Neural cell (in vitro differentiated cells): ENCODE data around the gene CIITA. TPM values are rescaled to one million over a fixed set of nuclear protein-coding genes. Genes with fewer than 3 reads are reported as not detected.
A peak's percentile ranks its signal among the peaks of the same experiment; 100 is the strongest.

Experiments
- H2AFZ ChIP-seq: fragments of 200-600, 300-800 bp; sonication (generic), shearing (Covaris generic); 2 replicates; pipeline ENCODE4 v1.6.0; 2014; ENCODE audit warnings: low read depth, mild to moderate bottlenecking, antibody characterized with exemption, low read length, moderate library complexity
- H3F3A ChIP-seq: fragments of 200-600 bp; shearing (Covaris generic); 2 replicates; pipeline ENCODE4 v1.6.1; 2016; ENCODE audit warnings: mild to moderate bottlenecking, moderate library complexity, mixed read lengths, antibody characterized with exemption, low read length; ENCODE audit not compliant: insufficient read depth, poor library complexity, severe bottlenecking
- H3K27ac ChIP-seq: fragments of 200-600, 300-800 bp; sonication (generic), shearing (Covaris generic); 2 replicates; pipeline ENCODE4 v1.5.1; 2014; ENCODE audit warnings: mild to moderate bottlenecking, low read length, moderate library complexity
- H3K27me3 ChIP-seq: fragments of 300-800, 200-600 bp; sonication (generic), shearing (Covaris generic); 2 replicates; pipeline ENCODE4 v1.6.0; 2014; ENCODE audit warnings: mild to moderate bottlenecking, low read depth, low read length, moderate library complexity; ENCODE audit not compliant: insufficient read depth
- H3K36me3 ChIP-seq: fragments of 300-800, 200-600 bp; sonication (generic), shearing (Covaris generic); 2 replicates; pipeline ENCODE4 v1.5.1; 2014; ENCODE audit warnings: mild to moderate bottlenecking, antibody characterized with exemption, low read length, moderate library complexity; ENCODE audit not compliant: insufficient read depth
- H3K4me2 ChIP-seq: fragments of 300-800, 200-600 bp; sonication (generic), shearing (Covaris generic); 2 replicates; pipeline ENCODE4 v1.6.0; 2014; ENCODE audit warnings: mild to moderate bottlenecking, low read length
- H3K4me3 ChIP-seq: fragments of 300-800, 200-600 bp; sonication (generic), shearing (Covaris generic); 2 replicates; pipeline ENCODE4 v1.5.1; 2014; ENCODE audit warnings: mild to moderate bottlenecking, low read length, moderate library complexity
- H3K79me2 ChIP-seq: fragments of 200-600 bp; shearing (Covaris generic); replicated peaks from 2 replicates; pipeline ENCODE4 v1.6.0; 2014; ENCODE audit warnings: mild to moderate bottlenecking, low read length, moderate library complexity; ENCODE audit not compliant: insufficient read depth
- H3K9ac ChIP-seq: fragments of 300-800, 200-600 bp; sonication (generic), shearing (Covaris generic); 2 replicates; pipeline ENCODE4 v1.6.1; 2016; ENCODE audit warnings: mild to moderate bottlenecking, low read length, mixed read lengths
- H3K9me2 ChIP-seq: fragments of 200-600 bp; shearing (Covaris generic); 2 replicates; pipeline ENCODE4 v1.6.1; 2016; ENCODE audit warnings: mild to moderate bottlenecking, low read length, mixed read lengths; ENCODE audit not compliant: insufficient read depth
- H3K9me3 ChIP-seq: fragments of 200-600, 300-800 bp; sonication (generic), shearing (Covaris generic); 2 replicates; pipeline ENCODE4 v1.6.1; 2016; ENCODE audit warnings: mild to moderate bottlenecking, mixed run types, low read length, moderate library complexity, mixed read lengths
- H4K20me1 ChIP-seq: fragments of 200-600 bp; shearing (Covaris generic); 2 replicates; pipeline ENCODE4 v1.6.1; 2016; ENCODE audit warnings: mild to moderate bottlenecking, mixed run types; ENCODE audit not compliant: insufficient read depth
- CTCF ChIP-seq: fragments of 450-650 bp; IDR thresholded peaks from 2 replicates; pipeline ENCODE4 v1.5.1; 2014; ENCODE audit warnings: antibody characterized with exemption, mild to moderate bottlenecking, moderate library complexity; ENCODE audit not compliant: poor library complexity, severe bottlenecking
- EP300 ChIP-seq: fragments of 450-650 bp; conservative IDR thresholded peaks from 2 replicates; pipeline ENCODE4 v1.6.1; 2014; ENCODE audit warnings: antibody characterized with exemption, mild to moderate bottlenecking, moderate library complexity; ENCODE audit not compliant: poor library complexity, severe bottlenecking
- EZH2 ChIP-seq: fragments of 200-600, 300-800 bp; shearing (Covaris generic), sonication (generic); IDR thresholded peaks from 2 replicates; pipeline ENCODE4 v1.6.1; 2014; ENCODE audit warnings: antibody characterized with exemption, low read length, borderline replicate concordance, mild to moderate bottlenecking; ENCODE audit not compliant: insufficient read depth, poor library complexity, severe bottlenecking
- MXI1 ChIP-seq: fragments of 450-650 bp; conservative IDR thresholded peaks from 2 replicates; pipeline ENCODE4 v1.6.1; 2014; ENCODE audit warnings: antibody characterized with exemption, mild to moderate bottlenecking; ENCODE audit not compliant: poor library complexity, severe bottlenecking
- POLR2AphosphoS5 ChIP-seq: IDR thresholded peaks from 2 replicates; pipeline ENCODE4 v1.6.1; 2012
- RAD21 ChIP-seq: fragments of 450-650 bp; conservative IDR thresholded peaks from 2 replicates; pipeline ENCODE4 v1.6.1; 2014; ENCODE audit warnings: antibody characterized with exemption, mild to moderate bottlenecking, moderate library complexity
- REST ChIP-seq: IDR thresholded peaks from 2 replicates; pipeline ENCODE4 v1.6.1; 2012; ENCODE audit warnings: borderline replicate concordance
- SMC3 ChIP-seq: fragments of 450-650 bp; conservative IDR thresholded peaks from 2 replicates; pipeline ENCODE4 v1.6.1; 2014; ENCODE audit warnings: antibody characterized with exemption, mild to moderate bottlenecking, moderate library complexity; ENCODE audit not compliant: poor library complexity
- TAF1 ChIP-seq: IDR thresholded peaks from 2 replicates; pipeline ENCODE4 v1.6.1; 2012; ENCODE audit warnings: low read depth
- polyA plus RNA-seq: library from polyadenylated mRNA; depleted of rRNA; stranded (reverse); fragments of >200 nt; gene quantifications from 2 replicates; pipeline ENCODE4 v1.2.3, GENCODE V29; 2014

Gene CIITA
- polyA plus RNA-seq, 1 donor from 2014 or later = not detected

- Histone ChIP-seq H3K9ac (no peak overlapping the region), H2AFZ (no peak overlapping the region), H3K27me3 (no peaks in the 10 kb centered on the region), H3K9me2 (no peaks in the 10 kb centered on the region), H4K20me1 (no peaks in the 10 kb centered on the region), H3K36me3 (no peaks in the 10 kb centered on the region), H3K4me3 (no peak overlapping the region), H3K9me3 (no peaks in the 10 kb centered on the region), H3K4me2 (no peak overlapping the region), H3K27ac (no peak overlapping the region), H3F3A (no peaks in the 10 kb centered on the region), H3K79me2 (peaks cover 2% of the 10 kb centered on the region)
- TF ChIP-seq SMC3 (no peak), EZH2 (no peak), MXI1 (no peak), POLR2AphosphoS5 (no peak), EP300 (no peak), RAD21 (no peak), REST (no peak), CTCF (no peak), TAF1 (no peak)
These were observed 84.2 kb downstream of the CIITA start for GRCh38 chr16:10961231-10961630.

- no peak overlapping the region for H2AFZ ChIP-seq
These were observed 87.3 kb downstream of the CIITA start for GRCh38 chr16:10964039-10964890.

More at GRCh38 chr16:10964039-10964890, 87.3 kb downstream of the CIITA start:
- H3K9me2 ChIP-seq = no peaks in the 10 kb centered on the region
- H4K20me1 ChIP-seq = no peaks in the 10 kb centered on the region
- H3K9ac ChIP-seq = no peak overlapping the region
- TF ChIP-seq CTCF (peak; percentile 94), TAF1 (no peak), SMC3 (peak; percentile 76), EZH2 (no peak), MXI1 (peak; percentile 18), RAD21 (peak; percentile 86)
- no peak overlapping the region for H3K4me3 ChIP-seq
- no peaks in the 10 kb centered on the region for H3K9me3 ChIP-seq
- H3K79me2 ChIP-seq = no peaks in the 10 kb centered on the region
- H3F3A ChIP-seq = no peaks in the 10 kb centered on the region
- no peak overlapping the region for H3K4me2 ChIP-seq
- H3K36me3 ChIP-seq = no peaks in the 10 kb centered on the region
- H3K27me3 ChIP-seq = no peaks in the 10 kb centered on the region
- H3K27ac ChIP-seq = no peak overlapping the region
